ENCODE measurements around the gene NBEA.

The NBEA gene

DNA sequence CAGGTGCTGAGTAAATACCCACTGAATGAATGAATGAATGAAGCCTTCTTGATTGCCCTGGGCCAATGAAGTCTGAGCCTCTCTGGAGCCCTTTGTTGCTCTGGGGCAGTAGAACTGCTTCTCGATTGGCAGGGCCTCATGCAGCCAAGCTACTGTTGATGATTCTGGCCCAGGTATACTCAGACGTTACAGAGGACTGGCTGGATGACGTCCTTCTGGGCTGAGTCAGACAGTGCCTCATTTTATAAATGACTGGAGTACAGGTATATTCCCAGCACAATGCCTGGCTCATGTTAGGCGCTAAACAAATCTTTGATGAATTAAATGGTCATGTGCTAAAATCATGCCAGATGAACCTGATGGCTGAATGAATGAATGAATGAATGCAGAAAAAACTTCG, 778.2 kb downstream of the NBEA start:
- DNase-seq: no peak

DNA sequence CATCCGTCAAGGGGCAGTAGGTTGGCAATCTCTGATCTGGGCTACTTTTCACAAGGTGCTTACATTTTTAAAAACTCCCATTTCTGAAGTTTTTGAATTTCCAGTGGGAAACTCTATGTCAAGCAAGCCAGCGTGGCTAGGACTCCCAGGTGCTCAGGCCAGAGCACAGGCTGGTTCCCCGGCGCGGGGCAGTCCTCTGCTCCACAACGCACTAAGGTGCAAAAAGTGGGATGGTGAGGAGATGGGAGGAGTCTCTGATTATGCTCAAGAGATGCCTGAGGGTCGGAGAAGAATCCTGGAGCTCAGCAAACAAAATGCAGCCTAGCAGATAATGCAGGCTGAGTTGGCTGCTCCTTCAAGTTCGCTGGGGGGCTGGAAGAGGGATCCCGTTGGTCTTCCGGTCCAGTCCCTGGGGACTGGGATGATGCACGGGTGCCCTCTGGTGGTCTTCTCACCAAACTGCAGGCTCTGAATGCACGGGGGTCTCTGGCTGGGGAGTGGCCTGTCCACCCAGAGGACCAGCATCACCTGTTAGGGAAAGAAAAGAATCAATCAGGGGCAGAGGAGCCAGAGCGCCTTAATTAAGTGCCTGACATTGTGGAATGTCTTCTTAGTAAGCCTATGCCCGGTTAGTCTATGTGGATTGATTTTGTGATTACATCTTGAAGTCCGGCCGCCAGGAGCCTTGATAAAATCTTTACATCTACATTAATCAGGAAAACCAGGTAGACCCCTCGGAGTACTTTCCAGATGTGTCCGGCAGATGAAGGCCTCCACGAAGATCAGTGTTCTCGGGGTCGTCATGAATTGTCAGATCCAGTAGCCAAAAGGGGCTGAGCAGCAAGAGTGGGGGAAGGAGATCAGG, 778.9 kb downstream of the NBEA start:
- peak; percentile 10 for DNase-seq

Data from CD4-positive, alpha-beta T cell treated with Interleukin-21 for 1 hour (primary cell).